ENCODE data around the gene GGCX. TPM values are rescaled to one million over a fixed set of nuclear protein-coding genes. Genes with fewer than 3 reads are reported as not detected.

The GGCX gene
- total and polyA plus RNA-seq, 9 of the 15 experiments (the other 6 are each of a cell fraction or from before 2014, with no cell fraction given): 14.4 to 47.1 (median 28.1) TPM

DNA sequence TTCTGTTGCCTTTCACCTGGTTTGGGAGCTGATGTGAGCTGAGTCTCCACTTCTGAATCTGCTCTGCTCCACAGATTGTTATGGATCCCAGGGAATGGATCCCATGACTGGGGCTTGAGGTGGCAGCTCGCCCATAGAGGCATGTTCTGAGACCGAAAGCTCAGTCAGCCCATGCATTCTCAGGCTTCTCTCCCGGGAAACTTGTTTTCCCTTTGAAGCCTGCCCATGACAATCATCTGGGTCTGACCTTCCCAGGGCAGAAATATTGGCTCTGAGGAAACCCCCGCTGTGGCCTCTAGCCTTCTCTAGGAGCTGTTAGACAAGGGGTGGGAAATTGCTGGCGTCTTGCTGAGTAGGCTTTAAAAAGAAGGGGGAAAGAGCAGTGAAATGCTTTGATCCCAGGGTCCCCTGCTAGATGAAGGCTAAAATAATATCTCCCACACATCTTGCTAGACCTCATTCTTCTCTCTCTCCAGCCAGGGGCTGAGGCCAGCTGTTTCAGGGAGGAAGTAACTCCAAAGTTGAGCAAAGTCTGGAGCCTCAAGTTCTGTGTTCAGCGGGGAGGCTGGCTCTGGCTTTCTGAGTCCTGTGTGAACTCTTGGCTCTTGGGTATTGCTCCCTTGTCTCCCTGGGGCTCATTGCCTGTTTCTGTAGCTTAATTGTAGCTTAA lies 18.1 kb upstream of the GGCX start (continued):
- TF ChIP-seq, protein P1, sequence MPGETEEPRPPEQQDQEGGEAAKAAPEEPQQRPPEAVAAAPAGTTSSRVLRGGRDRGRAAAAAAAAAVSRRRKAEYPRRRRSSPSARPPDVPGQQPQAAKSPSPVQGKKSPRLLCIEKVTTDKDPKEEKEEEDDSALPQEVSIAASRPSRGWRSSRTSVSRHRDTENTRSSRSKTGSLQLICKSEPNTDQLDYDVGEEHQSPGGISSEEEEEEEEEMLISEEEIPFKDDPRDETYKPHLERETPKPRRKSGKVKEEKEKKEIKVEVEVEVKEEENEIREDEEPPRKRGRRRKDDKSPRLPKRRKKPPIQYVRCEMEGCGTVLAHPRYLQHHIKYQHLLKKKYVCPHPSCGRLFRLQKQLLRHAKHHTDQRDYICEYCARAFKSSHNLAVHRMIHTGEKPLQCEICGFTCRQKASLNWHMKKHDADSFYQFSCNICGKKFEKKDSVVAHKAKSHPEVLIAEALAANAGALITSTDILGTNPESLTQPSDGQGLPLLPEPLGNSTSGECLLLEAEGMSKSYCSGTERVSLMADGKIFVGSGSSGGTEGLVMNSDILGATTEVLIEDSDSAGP (CRISPR knock-in tag; IDR thresholded peaks at IDR 0.05): no peak
- TF ChIP-seq TARDBP (IDR thresholded peaks at IDR 0.05) (no peak), CBX1 (IDR thresholded peaks at IDR 0.05; ENCODE audit: low read depth) (no peak), TAF7 (tag; IDR thresholded peaks at IDR 0.05) (no peak), SMAD1 (IDR thresholded peaks at IDR 0.05; ENCODE audit: low read depth, low read length, partially characterized antibody) (no peak), ZNF224 (CRISPR knock-in tag; IDR thresholded peaks at IDR 0.05) (no peak), ERF (CRISPR knock-in tag; IDR thresholded peaks at IDR 0.05) (no peak), ASH1L (IDR thresholded peaks at IDR 0.05; ENCODE audit: borderline replicate concordance, low read depth, partially characterized antibody) (no peak), ZNF175 (CRISPR knock-in tag; IDR thresholded peaks at IDR 0.05; ENCODE audit: low read depth) (no peak), C11orf30 (IDR thresholded peaks at IDR 0.05; ENCODE audit: low read depth) (peak; percentile 43), EP400 (IDR thresholded peaks at IDR 0.05) (no peak), FOXJ3 (CRISPR knock-in tag; IDR thresholded peaks at IDR 0.05) (no peak), MCM7 (IDR thresholded peaks at IDR 0.05) (no peak), CHD4 (IDR thresholded peaks at IDR 0.05; ENCODE audit: insufficient read depth, insufficient replicate concordance, low read depth, low read length, poor library complexity, severe bottlenecking) (no peak), MEIS2 (IDR thresholded peaks at IDR 0.05; ENCODE audit: partially characterized antibody) (no peak), DIDO1 (tag; IDR thresholded peaks at IDR 0.05; ENCODE audit: low read depth) (no peak)
- TF ChIP-seq, protein P2, sequence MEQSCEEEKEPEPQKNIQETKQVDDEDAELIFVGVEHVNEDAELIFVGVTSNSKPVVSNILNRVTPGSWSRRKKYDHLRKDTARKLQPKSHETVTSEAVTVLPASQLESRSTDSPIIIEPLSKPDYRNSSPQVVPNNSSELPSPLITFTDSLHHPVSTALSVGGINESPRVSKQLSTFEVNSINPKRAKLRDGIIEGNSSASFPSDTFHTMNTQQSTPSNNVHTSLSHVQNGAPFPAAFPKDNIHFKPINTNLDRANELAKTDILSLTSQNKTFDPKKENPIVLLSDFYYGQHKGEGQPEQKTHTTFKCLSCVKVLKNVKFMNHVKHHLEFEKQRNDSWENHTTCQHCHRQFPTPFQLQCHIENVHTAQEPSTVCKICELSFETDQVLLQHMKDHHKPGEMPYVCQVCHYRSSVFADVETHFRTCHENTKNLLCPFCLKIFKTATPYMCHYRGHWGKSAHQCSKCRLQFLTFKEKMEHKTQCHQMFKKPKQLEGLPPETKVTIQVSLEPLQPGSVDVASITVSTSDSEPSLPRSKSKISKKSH (CRISPR knock-in tag; IDR thresholded peaks at IDR 0.05): no peak
- TF ChIP-seq, protein P3, sequence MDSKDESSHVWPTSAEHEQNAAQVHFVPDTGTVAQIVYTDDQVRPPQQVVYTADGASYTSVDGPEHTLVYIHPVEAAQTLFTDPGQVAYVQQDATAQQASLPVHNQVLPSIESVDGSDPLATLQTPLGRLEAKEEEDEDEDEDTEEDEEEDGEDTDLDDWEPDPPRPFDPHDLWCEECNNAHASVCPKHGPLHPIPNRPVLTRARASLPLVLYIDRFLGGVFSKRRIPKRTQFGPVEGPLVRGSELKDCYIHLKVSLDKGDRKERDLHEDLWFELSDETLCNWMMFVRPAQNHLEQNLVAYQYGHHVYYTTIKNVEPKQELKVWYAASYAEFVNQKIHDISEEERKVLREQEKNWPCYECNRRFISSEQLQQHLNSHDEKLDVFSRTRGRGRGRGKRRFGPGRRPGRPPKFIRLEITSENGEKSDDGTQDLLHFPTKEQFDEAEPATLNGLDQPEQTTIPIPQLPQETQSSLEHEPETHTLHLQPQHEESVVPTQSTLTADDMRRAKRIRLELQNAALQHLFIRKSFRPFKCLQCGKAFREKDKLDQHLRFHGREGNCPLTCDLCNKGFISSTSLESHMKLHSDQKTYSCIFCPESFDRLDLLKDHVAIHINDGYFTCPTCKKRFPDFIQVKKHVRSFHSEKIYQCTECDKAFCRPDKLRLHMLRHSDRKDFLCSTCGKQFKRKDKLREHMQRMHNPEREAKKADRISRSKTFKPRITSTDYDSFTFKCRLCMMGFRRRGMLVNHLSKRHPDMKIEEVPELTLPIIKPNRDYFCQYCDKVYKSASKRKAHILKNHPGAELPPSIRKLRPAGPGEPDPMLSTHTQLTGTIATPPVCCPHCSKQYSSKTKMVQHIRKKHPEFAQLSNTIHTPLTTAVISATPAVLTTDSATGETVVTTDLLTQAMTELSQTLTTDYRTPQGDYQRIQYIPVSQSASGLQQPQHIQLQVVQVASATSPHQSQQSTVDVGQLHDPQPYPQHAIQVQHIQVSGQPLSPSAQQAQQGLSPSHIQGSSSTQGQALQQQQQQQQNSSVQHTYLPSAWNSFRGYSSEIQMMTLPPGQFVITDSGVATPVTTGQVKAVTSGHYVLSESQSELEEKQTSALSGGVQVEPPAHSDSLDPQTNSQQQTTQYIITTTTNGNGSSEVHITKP (IDR thresholded peaks at IDR 0.05; ENCODE audit: partially characterized antibody): no peak

Data from K562 (cell line).